ENCODE measurements around the gene C2CD2. TPM values are rescaled to one million over a fixed set of nuclear protein-coding genes. Genes with fewer than 3 reads are reported as not detected.

Gene C2CD2
- total and polyA plus RNA-seq, 2 of the 8 experiments (the other 6 are each of a cell fraction or from before 2014, with no cell fraction given), result 10.4 to 13.0 TPM

- no peak for TF ChIP-seq CHD7 (IDR thresholded peaks at IDR 0.05; ENCODE audit: insufficient replicate concordance, low read length)
- TF ChIP-seq, protein P1, sequence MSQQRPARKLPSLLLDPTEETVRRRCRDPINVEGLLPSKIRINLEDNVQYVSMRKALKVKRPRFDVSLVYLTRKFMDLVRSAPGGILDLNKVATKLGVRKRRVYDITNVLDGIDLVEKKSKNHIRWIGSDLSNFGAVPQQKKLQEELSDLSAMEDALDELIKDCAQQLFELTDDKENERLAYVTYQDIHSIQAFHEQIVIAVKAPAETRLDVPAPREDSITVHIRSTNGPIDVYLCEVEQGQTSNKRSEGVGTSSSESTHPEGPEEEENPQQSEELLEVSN (IDR thresholded peaks at IDR 0.05), result no peak
- no peak for TF ChIP-seq TEAD4 (IDR thresholded peaks at IDR 0.05; ENCODE audit: low read depth, low read length)
- TF ChIP-seq, protein P2, sequence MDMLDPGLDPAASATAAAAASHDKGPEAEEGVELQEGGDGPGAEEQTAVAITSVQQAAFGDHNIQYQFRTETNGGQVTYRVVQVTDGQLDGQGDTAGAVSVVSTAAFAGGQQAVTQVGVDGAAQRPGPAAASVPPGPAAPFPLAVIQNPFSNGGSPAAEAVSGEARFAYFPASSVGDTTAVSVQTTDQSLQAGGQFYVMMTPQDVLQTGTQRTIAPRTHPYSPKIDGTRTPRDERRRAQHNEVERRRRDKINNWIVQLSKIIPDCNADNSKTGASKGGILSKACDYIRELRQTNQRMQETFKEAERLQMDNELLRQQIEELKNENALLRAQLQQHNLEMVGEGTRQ (IDR thresholded peaks at IDR 0.05; ENCODE audit: low read length), result no peak
- no peak for TF ChIP-seq RBBP5 (IDR thresholded peaks at IDR 0.05; ENCODE audit: borderline replicate concordance, low read depth, low read length)
- TF ChIP-seq SAP30 (IDR thresholded peaks at IDR 0.05; ENCODE audit: insufficient read depth, insufficient replicate concordance, low read length), result no peak
- no peak for TF ChIP-seq SUZ12 (IDR thresholded peaks at IDR 0.05; ENCODE audit: low read length)
- no peak for TF ChIP-seq SIX5 (IDR thresholded peaks at IDR 0.05; ENCODE audit: low read depth, low read length)
Measured at GRCh38 chr21:41868062-41868710, 85.6 kb downstream of the C2CD2 start (continued).
